Retina (tissue), 1 donor: ENCODE measurements around the gene SDK2.

Experiments used
- DNase-seq: peaks from one replicate; pipeline ENCODE4 v3.0.0-alpha.2; 2016

Gene SDK2

DNA sequence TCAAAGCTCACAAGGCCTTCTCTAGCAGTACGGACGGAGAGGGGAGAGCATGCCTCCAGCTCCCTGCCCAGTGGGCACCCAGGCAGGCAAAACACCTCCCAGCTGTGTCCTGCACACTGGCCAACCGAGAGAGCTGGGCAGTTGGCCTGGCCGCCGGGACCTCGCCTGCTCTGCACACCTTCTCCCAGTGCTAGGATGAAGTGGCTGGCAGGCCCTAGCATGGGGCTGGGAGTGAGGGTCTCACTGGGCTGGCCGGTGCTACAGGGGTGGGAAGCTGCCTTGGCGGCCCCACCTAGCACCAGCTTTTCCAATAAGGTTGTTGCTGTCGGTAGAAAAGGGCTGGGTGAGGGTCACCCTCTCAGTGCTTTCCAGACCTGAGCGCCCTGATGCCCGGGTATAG is 60.2 kb downstream of the SDK2 start:
- DNase-seq, result no peak

DNA sequence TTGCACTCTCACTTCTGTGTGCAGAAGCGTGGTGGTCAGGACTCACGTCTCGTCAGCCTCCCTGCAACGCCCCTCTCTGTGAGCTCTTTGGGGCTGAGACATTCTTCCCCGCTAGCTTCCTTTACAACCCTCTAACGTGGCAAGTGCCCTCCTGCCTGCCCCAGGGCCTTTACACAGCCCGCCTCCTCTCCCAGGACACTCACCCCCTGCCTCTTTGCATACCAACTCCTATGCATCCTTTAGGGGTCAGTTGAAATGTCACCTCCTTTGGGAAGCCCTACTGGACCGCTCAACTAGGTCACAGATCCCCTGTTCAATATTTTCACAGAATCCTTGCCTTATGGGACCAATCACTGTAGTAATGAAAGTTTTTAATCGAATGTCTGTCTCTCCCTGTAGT is 61.4 kb downstream of the SDK2 start:
- DNase-seq, result no peak

DNA sequence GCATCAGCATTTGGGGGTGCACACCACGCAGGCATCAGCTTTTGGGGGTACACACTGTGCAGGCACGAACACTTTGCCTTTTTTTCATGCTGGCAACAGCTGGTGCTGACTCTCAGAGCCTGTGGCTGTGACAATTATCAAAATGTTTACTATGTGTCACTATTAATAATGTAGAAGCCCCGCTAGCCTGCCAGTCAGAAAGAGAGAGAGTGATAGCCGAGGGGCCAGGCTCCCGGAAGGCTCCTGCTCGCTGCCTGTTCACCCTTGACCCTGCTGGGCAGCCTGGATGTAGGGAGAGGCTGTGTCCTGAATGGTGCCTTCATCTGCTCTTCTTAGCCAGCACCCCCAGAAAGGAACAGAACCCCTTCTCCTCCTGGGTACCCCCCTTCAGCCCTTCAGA is 61.9 kb downstream of the SDK2 start:
- DNase-seq, result peak; percentile 51

DNA sequence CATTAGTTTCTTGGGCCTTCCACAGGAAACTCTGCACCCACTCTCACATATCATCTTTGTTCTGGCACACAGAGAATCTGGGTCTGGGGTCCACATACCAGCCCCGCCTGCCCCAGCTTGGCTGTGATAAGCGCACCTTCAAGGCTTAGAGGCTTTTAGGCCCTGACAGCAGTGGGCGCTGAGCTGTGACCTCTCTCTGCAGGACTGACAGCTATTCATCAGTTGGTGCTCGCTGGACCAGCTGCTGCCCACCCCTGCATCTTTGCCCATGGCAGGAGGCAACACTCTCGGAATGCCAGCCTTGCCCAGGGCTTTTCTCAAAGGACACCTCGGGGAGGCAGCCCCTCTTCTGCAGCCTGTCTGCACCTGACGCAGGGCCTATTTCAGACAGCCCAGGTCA is 62.9 kb downstream of the SDK2 start:
- DNase-seq, result no peak

DNA sequence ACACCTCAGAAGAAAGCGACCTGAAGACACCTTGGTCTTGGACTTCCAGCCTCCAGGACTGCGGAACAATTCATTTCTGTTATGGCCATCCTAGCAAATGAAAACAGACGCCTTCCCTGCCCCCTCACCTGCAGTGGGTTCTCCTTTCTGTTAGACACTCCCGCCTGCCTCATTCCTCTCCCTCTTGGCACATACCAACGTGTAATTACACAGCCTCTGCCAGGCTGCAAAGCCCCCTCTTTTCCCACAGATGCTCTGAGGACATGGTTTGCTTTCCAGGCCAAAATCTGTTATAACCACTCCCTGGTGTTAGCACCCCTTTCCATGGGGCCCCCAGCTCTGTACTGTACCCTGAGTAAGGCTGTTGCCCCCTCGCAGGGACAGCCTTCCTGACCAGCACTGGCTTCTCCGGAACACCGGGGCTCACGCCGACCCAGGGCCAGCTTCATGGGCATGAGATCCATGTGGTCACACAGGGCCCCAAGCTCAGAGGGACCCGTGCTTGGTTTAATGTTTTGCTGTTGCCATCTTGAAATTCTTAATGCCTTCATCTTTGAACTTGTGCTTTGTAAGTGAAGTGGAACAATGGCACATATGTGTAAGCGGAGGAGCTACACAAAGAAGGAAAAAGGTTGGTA is 64.1 kb downstream of the SDK2 start:
- no peak for DNase-seq

DNA sequence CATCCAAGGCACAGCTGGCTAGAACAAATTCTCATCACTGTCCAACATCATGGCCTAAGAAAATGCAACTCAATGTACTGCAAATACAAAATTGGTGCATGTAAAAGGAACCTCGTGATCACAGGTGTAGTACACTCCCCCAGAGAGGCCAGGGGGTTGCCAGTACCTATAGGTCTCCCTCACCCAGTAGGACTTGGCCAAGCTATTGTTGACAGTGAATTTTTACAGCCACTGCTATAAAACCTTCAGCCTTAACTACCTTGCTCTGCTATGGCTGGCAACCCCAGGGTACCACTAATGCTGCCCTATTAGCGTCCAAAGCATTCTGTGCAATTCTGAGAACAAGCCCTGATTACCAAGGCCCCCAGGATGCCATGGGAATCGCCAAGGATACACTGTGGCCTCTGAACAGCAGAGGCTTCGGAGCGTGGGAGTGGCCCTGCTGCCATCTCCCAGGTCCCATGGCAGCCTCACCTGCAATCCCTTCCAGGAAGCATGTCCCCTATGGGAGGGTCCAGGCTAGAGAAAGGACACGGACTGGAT is 67.6 kb downstream of the SDK2 start:
- no peak for DNase-seq

DNA sequence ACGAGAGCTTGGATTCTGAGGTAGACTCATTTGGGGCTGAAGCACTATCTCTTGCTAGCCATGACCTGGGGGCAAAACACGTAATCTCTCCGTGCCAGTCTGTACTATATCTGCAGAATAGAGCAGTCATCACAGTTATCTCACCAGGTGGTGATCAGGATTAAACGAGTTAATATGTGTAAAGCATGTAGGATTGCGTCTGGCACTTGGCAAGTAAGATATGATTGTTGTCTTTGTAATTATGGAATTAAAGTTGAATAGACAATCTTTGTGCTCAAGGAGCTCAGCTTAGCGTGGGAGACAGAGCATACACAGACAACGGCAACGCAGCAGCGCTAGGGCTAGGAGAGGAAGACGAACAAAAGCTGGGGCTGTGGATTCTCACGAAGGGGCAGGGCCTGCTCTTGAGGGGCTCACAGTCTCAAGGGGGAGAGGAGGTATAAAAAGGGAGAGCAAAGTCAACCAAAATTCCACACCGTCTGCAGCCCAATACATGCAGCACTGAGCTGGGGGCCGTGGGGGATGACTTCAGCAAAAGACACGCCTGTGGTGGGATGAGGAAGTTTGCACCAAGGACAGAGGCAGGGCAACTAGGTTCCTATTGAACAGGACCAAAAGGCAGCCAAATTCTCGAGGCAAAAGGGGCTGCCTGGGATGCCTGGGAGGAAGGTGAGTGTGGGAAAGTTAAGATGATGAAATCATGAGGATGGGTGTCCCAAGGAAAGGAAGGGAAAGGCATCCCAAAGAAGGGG is 68.6 kb downstream of the SDK2 start:
- DNase-seq, result peak; percentile 40

DNA sequence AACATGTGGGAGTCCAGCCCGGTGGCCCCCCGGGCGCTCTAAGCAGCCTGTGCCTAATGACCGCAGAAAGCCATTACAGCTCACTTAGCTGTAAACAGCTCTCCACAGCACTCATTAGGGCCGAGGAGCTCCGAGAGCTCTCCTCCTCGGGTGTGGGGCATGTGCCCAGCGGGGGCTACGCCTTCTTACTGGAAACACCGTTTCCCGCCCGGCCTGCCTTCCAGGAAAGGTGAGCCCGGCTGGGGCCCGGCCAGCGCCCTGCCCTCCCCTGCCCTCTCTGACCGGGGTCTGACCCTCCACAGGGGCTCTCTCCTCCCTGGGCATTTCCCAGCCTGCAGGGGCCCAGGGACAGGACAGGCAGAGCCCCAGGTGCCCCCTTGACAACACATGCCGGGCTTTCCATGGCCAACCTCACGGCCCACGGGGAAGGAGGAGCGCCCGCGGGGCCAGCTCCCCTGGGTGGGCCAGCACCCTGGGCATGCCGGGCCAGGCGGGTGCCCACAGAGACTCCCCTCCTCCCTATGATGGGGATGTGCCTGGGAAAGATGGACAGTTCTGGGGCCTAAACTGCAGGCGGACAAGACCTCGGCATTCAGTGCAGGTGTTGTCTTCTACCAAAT is 72.6 kb downstream of the SDK2 start:
- peak; percentile 81 for DNase-seq

DNA sequence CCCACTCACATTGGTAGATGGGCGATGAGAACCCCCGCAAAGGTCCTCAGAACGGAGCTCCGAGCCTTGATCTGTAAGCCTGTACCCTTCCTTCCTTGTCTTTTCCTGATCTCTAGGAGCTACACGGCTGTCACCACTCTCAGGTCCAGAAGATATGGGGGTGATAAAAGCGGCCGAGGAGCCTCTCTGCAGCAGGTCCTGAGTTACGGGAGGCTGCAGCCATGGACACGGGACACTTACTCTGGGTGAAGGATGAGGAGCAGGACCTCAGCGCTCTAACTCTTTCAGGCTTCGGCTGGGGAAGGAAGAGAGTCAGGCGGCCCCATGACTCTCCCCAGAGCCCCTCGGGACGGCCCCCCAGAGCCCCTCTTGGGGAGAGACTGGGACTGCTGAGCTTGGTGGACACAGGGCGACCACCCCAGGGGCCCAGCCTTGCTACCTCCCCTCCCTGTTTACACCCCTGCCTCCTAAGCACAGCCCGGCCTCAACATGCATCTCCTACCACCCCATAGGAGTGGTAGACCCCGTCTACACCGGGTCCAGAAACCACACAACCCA is 74.4 kb downstream of the SDK2 start:
- DNase-seq, result no peak

DNA sequence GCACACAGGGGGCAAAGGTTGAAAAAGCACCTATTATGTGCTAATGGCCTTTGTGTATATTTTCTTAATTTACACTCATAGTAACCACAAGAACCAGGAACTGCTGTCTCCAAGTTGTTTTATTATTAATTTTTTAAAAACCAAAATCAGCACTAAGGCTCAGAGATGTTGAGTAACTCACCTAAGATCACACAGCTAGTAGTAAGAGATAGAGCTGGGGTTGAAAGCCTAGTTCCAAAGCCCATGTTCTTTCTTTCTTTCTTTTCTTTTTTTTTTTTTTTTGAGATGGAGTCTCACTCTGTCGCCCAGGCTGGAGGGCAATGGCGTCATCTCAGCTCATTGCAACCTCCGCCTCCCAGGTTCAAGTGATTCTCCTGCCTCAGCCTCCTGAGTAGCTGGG is 75.3 kb downstream of the SDK2 start:
- DNase-seq, result no peak

DNA sequence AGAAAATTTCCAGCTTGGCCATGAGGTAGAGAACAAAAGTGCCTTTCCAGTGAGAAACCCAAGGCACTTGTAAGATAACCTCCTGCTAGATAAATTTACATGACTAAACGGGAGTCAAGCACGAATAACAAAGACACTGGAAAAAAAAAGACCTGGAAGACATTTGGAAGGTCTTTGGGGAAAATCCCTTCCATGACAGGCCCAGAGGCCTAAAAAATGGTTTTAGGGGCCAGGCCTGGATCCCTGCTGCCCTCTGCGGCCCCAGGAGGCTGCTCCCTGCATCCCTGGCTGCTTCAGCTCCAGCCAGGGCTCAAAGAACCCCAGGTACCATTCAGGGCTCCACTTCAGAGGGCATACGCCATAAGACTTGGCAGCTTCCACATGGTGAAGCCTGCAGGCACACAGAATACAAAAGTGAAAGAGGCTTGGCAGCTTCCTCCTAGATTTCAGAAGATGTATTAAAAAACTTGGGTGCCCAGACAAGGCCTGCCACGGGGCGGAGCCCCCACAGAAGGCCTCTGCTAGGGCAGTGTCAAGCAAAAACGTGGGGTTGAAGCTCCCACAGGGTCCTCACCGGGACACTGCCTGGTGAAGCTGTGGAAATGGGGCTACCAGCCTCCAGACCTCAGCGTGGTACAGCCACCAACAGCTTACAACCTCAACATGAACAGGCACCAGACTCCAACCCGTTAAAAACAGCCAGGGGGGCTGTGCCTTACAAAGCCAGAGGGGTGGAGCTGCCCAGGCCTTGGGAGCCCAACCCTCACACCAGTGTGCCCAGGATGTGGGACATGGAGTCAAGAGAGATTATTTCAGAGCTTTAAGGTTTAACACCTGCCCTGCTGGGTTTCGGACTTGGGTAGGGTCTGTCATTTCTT is 77.1 kb downstream of the SDK2 start:
- no peak for DNase-seq

DNA sequence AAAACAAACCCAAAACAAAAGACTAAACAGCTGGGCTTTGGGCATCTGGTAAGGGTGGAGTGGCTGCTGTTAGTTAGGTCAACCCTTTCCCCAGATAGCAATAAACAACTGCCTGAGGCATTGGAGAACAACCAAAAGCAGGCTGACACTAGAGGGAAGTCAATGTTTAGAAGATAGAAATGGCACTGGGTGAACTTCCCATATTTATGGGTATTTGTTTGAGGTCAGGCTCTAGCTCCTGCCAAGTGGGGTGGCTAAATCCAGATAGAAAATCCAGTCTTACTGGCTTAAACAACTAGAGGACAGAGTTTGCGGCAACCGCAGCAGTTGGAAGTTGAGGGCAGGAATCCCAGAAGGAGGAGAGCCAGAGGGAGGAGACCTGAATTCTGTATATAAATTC is 79.4 kb downstream of the SDK2 start:
- no peak for DNase-seq

DNA sequence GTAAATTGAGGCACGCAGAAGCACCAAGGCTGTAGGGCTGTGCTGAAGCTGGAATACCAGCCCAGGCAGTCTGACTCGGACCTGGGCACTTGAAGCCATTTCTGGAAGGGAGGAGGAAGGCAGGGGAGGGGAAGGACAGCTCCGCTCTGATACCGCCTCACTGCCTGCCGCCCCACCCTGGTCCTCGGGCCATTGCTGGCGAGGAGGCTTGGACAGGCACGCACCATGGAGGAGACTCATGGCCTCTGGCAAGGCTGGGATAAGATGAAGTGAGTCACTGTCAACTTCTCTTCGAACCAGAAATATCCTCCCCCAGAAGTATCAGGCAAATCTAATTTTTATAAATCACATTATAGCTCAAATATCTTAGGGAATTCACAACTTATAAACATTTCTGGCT is 81.3 kb downstream of the SDK2 start:
- no peak for DNase-seq

DNA sequence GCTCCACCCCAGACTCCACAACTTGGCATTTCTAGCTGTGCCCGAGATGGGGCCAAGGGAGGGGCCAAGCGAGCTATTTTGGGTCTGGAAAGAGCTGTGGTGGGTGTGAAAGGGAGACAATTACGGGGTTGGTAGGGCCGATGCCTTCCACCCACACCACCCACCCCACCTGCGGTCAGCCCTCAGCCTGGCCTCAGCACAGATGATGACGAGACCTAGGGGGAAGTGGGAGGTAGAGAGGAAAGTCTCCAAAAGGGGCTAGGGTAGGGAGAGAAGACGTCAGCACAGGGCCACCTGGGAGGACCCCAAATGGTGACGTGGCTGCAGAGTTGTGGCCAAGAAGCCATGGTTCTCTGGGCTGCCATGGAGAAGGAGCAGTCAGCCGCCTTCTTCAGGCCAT is 83.1 kb downstream of the SDK2 start:
- no peak for DNase-seq

DNA sequence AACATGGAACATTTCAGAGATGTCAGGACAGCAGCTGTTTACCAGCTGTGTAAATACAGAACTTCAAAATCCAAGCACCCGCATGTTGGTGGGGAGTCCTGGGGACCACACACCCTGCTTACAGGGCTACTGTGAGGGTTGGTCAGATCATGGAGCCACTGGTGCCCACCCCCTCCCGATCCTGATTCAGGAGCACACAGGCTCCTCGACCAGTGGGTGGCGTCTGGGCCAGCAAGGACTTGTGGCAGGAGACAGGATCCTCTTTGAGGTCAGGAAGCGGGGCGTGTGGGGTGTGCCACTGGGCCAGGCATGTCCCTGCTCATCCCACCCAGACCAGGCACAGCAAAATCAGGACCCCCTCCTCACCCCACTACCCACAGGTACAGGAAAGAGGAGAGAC is 83.6 kb downstream of the SDK2 start:
- no peak for DNase-seq

DNA sequence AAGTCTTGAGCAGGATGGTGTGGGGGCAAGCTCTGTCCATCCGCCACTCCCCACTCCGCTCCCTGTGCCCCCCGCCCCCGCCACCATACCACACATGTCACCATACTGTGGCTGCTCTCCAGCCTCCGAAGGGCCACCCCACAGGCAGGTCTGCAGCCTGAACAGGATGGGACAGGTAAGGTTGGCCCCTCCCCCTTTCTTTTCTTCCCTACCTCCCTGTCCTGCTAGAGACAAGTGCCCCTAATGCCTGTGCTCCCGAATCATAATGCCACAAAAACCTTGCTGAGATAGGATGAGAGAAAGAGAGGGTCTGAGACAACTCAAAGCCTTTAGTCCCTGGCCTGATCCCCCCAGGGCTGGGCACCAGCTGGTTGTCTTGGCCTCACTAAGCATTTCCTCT is 84.7 kb downstream of the SDK2 start:
- no peak for DNase-seq

DNA sequence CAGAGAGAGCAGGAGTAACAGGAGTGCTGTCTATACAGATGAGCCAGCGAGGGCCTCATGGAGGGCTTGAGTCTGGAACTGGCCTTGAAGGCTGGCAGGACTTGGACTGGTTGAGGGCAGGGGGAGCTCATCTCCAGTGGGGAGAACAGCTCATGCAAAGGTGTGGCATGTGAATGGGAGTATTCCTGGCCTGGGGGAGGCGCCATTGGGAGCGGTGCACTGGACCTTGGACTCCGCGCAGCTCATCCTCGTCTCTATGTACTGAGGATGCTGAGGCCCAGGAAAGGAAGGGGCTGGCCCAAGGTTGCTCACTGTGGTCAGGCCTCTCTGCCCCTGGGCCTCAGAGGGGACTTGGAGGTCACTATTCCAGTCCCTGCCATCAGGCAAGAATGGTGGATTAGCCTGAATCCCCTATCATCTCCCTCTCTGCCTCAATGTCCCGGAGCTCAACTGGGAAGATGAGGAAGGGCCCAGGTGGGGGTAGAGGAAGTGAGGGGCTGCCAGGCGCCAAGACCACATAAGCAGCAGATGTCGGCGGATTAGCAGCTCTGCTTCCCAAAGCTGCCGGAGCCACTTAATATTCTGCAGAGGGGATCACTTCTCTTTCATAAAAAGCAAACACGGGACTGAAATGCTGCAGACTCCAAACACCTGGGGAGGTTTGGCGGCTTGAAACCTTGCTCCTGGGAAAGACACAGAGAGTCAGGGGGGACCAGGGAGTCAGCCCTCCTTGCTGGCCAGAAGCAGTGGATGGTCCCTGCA is 88.9 kb downstream of the SDK2 start:
- DNase-seq, result peak; percentile 36

DNA sequence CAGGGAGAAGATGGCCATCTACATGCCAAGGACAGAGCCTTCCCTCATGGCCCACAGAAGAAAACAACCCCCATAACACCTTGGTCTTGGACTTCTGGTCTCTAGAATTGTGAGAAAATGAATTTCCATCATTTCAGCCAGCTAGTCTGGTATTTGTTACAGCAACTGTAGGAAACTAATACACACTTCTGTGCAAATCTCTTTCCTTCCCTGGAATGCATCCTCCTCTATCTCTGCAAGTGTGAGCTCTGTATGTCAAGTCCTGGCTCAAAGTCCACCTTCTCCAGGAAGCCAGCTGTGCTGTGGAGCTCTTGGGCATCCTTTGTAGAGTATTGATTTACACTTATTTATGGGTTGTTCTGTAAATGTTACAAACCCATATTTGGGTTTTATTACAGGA is 89.7 kb downstream of the SDK2 start:
- no peak for DNase-seq

DNA sequence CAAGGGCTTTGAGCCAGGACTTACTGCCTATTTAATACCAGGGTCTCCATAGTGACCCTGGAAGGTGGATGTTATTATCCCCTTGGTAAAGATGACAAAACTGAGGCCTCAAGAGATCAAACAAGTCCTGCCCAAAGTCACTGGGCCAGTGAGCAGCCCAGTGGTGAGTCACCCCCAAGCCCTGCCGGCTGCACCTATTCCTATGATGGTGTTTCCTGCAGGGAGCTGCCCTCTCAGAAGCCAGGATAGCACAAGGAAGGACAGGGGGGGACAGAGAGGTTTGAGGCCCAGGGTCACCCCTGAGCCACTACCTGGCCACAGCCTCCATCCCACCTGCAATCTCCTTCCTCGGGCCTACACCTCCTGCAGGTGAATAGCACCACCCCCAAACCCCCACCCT is 90.9 kb downstream of the SDK2 start:
- no peak for DNase-seq

DNA sequence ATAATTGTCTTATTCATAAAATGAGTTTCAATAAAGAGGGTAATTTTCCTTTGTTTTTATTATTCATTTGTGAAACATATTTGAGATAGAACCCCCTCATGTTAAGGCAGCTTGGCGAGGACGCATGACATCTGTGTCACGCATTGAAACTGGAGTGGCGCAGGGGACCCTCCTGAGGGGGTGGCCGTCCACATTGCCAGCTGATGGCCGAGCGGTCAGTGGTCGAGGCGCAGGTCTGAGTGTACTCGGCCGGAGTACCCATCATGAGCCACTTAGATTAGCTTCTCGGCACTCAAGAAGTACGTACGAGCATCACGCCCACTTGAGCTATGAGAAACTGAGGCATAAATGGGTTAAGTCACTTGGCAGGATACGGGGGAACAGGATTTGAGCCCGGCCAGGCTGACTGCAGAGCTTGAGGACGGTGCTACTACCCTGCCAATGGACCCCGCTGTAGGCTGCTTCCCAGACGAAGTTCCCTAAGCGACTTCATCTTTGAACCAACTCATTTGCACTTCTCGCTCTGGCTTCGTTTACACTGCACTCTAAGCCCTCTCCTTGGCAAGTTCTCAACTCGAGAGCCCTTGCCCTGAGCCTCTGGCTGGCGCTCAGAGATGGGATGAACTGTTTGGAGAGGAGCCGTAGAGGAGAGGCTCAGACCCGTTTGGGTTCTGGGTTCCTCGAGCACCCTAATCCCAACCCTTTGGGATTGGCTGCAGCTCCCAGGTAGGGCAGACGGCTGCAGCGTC is 91.8 kb downstream of the SDK2 start:
- no peak for DNase-seq

DNA sequence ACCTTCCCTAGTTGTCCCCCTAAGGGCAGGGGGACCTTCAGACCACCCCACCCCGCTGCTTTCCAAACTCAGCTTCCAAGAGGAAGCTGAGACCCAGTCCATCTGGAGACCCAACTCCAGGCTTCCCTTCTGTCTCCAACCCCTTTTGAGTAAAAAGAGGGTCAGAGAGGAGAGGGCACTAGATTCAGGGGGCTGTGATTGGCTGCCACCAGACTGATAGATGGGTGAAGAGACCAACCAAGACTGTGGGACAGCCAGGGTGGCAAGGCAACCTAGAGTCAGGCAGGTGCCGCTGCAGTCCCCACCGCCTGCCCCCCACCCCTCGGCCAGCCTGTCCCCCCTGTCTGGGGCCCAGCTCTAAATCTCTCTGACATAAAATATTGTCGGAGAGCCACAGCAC is 92.5 kb downstream of the SDK2 start:
- no peak for DNase-seq
